MV-4-11 (cell line): ENCODE results near the gene PRTFDC1.
"Not testable (repeated sequence)": the region's sequence is repeated elsewhere in the genome, so short reads cannot be mapped to it uniquely, and the experiment has no call there.

Source experiments
- DNase-seq: peaks from one replicate; lab custom pipeline; 2025; lab: John Stamatoyannopoulos, UW

PRTFDC1 gene, protein sequence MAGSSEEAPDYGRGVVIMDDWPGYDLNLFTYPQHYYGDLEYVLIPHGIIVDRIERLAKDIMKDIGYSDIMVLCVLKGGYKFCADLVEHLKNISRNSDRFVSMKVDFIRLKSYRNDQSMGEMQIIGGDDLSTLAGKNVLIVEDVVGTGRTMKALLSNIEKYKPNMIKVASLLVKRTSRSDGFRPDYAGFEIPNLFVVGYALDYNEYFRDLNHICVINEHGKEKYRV

DNA sequence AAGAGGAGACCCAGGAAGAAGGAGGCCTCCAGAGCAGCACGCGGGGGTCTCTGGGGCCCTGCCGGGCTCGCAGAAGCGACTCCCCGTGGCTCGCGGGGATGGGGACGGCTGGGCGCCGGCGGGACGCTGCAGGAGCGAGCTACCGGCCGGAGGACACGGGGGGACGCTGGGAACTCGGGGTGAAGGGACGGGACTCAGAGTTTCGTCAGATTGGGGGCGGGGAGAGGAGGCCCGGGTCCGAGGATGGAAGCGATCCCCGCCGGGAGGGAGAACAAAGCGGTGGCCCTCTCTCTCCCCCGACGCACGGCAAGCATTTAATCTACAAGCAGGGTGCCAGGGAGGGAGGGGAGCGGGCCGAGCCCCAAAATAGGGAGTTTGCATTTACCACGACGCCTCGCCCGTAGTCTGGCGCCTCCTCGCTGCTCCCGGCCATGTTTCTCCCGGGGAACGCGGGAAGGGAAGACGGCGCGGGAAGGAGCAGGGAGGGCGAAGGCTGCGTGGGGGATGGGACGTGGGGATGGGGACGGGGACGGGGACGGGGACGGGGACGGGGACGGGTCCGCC, at the start of gene PRTFDC1:
Gene PRTFDC1 (minus strand): TSS at position 464 of the 564 bp plus-strand sequence. CDS start 31 bp downstream, at position 433.
- DNase-seq = no peak

DNA sequence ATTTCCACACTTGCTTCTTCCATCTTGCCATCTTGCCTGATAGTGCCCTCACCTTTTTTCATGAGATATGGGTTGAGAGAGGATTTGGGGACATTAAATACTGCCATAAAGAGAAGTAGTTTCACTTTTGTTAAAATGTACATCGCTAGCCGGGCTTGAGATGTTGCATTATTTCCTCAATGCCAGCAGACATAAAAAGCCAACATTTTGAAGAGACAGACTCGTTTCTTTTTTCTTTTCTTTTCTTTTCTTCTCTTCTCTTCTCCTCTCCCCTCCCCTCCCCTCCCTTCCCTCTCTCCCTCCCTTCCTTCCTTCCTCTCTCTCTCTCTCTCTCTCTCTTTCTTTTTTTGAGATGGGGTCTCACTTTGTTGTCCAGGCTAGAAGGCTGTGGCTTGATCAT, 45.6 kb upstream of the PRTFDC1 start:
- no peak for DNase-seq

DNA sequence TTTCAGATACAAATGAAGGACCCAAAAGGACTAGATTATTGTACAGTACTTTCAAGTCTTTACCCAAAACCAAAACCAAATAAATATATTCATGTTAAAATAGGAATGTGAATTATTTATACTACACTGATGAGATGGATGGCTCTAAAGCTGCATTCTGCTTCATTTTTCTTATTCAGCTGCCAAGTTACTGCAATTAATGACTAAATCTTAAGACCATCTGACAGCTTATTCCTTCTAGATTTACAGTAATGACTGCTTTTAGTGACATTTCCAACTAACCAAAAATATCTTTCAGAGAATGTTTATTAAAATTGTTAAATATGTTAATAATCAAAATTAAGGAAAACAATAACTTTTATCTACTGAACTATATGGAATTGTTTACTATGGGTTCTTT, 42.7 kb upstream of the PRTFDC1 start:
- no peak for DNase-seq

DNA sequence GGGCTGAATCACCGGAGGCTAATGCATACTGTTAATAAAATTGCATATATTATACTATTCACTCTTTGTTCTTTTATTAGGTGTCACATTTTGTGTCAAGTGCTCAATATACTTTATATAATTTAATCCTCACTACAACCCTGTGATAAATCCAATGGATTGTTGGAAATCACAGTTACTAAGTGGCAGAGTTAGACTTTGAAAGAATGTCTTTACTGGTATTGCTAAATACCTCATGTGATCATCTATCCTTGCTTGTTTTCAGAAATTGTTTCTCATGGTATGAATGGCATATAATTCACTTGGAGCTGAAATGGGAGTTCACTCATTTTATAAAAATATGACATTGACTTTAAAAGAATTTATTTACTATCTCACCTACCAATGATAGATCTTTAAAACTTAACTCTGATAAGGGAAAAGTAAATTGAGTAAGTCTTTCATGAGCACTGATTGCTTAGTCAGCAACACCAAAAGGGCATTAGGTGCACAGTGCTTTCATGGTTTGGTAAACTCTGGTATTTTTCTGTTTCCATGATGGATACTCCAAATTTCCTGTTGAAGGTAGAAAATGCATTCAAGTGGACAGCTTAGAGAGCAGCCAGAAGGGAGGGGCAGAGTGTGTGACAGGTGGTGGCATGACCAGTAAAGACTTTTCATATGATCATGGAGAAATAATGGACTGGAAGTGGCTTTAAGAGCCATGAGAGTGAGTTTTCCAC, 41.0 kb upstream of the PRTFDC1 start:
- DNase-seq = no peak

DNA sequence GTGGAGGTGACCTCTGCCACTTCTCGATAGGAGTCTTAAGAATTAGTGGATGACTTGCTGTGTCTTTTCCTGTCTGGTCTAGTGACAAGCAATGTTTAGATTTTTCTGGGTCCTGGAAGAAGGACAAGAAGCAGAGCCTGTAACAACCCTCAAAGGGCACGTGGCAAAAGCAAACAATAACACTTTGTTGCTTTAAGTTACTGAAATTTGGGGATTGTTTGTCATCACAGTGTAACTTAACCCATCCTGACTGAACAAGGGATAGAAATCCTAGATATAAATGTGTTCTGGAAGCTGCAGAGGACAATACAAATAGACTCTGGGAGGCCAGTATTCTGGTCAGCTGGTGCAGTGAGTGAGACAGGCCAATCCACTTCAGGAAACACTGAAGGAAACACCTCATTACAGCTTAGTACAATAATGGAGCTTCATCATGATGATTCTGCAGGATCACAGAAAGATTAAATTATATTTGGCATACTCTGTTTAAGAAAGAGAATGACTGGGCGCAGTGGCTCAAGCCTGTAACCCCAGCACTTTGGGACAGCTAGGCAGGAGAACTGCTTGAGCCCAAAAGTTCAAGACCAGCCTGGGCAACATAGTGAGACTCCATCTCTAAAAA, 40.2 kb upstream of the PRTFDC1 start:
- no peak for DNase-seq

DNA sequence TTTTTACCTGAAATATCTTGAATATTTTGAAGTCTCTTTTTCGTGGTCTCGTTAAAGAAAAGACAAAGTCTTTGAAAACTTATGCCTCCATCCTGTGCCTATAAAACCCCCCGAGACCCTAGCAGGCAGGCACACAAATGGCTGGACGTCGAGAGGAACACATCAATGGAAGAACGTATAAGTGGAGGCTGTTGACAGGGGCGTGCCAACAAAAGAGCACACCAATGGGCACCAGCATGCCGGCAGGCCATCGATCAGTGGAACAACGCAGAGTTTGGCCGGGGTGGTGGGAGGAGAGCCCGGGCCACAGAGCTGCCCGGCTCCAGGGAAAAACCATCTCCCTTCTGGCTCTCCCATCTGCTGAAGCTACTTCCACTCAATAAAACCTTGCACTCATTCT, 38.9 kb upstream of the PRTFDC1 start:
- no peak for DNase-seq

DNA sequence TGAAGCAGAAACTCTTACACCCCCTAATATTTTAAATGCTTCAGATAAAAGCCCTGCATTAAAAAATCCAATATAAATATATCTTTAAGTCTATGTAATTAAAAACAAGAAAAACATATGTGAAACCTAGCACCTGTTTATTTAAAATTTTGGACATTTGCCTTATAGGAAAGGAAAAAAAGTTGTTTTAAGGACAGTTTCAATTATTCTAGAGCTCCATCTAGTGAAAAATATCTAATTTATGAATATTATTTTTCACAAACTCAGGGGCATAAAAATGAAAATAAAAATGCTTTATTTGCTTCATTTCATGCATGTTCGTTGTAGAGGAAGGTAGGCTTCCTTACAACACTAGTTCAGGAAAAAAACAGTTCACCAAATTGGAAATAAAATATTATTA, 37.5 kb upstream of the PRTFDC1 start:
- no peak for DNase-seq

DNA sequence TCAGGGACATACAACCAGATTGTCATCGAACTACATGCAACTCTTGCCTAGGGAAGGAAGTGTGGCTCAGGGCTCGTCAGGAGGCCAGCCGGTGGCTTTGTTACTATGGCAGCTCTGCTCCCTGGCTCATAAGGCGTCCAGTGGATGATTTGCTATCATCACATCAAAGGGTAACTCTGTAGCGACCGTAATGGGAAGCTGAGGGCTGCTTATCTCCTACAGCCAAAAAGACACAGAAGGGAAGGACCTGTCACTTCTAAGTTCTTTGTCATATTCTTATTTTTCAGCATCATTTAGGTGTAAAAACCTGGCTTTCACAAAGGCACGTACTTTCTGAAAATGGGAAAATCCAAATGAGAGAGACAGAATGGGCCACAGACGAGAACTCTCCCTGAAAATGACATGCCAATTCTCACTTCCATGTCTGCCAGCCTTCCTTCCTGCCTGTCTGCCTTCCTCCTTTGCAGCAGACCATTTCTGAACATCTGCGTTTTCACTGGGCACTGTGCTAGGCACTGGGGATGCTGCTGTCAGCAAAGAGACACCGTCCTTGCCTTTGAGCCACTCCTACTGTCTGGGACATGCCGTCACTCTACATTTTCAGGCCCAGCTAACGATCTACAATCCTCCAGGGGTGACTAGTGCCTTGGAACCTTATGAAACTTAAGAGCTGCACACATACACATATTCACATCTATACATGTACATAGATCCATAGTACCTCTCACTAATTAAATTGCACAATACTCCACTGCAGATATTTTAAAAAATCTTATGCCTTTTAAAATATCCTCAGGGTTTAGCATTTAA, 36.6 kb upstream of the PRTFDC1 start:
- no peak for DNase-seq

DNA sequence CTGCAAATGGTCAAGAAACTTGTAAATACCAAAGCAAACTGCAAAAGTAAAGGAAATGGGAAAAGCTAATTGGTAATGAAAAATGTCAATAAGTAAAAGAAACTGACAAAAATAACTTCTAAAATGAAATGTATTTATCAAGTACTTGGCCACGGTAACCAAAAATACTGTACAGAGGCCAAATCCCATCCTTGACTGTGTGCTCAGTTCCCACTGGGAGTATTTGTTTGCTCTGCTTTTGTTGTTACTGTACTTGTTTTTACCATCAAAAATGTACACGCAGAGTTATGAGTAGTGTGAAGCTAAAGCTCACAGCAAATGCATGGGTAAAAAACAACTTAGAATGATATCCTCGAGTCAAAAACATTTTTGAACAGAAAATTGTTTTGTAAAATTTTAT, 32.5 kb upstream of the PRTFDC1 start:
- no peak for DNase-seq

DNA sequence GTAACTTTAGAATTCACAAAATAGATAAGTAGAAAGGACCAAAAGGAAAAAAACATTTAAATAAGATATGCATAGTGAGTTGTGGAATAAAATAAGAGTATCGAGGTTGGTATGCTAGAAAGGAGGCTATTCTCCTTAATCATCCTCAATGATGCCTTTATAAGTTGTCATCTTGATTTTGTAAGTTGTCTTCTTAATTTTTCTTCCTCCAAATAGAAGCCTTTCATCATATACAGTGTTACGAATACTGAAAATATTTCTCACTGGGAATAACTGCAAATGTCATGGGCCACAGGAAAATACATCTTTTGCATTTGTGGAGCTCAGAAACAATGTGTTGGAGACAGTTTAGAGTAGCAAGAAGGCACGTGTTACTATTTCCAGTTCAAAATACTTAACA, 31.5 kb upstream of the PRTFDC1 start:
- no peak for DNase-seq

DNA sequence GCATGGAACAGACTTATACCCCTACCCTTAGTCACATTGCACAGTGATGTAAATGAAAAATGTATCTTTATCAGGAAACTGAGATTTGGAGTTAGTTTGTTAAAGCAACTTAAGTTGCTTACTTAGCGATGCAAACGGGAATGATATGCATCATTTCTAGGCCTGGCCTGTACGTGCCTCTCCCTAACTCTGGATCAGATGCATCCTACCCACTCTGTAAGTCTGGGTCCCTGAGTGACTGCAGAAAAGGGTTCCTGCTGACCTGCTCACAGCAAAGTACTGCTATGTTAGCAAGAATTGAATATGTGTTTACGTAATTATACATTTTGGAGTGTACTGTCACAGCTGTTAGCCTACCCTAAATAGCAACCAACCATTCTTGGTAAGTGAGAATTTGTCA, 30.7 kb upstream of the PRTFDC1 start:
- DNase-seq = no peak

DNA sequence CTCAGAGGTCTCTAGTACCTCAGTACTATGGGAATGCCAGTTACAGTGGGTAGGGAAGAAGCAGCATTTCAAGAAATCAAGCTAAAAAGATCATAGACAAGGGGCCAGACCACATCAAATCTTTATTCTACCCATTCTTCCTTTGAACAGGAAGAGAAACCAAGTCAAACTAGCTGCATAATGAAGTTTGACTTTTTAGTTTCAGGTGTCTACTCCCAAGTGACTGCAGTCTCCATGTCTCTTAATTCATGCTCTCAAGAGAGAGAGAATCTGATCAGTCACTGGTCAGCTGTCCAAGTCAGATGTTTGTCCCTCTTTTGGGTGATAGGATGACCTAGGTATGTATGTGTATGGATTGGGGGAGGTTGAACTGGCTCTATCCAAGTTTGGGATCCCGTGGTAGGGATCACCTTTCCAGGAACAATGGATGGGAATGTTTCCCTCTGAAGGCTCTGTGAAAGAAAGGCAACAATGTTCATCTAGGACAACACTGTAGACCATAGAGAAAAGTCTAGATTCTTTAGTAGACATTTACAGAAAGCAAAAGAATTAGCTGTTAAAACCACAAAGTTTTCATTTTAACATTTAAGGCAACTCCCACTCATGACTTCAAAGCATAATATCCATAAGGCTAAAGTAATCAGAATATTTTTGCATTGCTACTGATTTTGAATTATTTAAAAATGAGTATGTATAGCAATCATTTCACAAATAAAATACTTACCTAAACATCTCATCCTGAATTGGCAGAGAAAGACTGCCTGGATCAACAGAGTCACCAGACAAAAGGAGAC, 30.1 kb upstream of the PRTFDC1 start:
- no peak for DNase-seq

DNA sequence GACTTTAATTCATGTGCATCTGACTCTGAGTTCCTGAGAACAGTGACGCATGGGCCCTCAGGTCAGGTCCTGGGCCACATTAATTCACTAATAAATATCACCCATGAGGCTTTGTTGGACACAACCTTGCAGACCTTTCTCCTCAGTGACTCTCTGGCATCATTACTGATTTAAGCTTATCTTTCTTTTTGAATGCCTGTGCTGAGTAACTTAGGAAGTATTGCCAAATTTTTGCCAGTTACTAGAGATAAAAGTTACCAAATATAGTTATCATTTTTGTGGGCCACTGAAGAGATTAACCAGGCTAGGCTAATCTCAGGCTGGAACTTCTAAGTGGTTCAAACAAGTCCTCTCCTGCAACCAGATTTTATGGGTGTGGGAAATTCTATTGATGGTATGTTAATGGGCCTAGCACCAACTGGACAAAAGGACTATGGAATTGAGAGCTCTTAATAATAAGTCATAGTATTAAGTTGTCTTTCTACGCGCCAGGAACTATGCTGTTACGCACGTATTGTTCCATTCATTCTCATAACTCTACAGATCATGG, 28.8 kb upstream of the PRTFDC1 start:
- DNase-seq = no peak

DNA sequence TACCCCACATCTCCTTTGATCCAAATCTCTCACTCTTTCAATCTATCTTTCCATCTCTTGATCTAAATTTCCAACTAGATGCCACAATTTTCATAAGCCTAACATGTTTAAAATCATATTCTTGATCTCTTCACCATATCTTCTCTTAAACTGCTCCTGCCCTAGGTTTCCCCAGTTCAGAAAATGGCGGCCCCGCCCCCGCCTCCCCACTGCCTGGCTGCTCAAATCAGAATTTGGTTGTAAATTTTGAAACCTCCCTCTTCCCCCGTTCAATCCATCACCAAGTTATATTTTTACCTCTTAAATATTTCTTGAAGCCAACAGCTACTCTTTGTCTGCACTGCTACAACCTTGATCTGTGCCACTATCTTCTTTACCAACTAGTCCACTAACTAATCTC, 27.3 kb upstream of the PRTFDC1 start:
- no peak for DNase-seq

DNA sequence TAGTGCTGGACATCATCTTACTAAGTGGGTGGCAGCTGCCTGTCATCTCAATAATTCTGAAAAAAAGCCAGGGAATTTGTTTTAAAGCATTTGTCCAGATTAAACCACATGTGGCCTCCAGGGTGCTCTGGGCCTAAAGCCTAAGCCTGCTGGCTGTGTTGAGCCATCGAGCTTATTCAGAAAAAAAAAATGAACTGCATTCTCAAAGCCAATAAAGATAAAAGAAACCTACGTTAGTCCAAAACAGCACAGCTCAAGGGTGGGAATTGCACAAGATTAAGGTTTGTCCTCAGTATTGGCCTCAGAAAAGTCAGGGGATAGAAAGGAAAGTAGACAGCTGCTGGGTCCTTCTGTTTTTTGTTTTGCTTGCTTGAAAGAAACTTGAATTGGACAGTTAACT, 22.6 kb upstream of the PRTFDC1 start:
- no peak for DNase-seq

DNA sequence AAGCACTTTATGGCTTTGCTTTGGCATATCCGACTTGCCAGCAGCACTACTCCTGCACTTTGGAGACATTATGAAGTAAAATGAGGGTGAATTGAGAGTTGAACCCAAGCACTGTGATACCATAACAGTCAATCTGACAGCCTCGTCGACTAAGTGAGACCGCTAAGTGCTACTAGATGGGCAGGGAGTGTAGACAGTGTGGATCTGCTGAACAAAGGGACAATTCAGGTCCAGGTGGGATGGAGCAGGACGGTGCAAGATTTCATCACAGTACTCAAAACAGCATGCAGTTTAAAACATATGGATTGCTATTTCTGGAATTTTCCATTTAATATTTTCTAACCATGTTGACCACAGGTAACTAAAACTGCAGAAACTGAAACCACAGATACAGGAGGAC, 20.8 kb upstream of the PRTFDC1 start:
- DNase-seq = no peak

DNA sequence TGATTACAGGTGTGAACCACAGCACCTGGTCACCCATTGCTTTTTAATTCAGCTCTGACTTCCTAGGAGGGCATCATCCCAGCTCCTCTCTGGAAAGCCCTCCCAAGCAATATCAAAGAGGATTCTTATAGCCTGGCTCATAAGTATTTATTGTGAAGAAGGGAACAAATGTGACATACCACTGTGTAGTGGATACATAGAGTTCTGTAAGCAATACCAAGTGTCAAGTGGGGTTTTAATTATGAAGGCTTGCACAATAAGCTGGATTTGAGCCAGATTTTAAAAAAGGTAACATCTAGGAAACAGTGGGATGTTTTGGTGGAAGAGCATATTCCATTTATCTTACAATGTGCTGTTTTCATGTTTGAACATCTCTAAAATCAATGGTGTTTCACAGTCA, 19.0 kb upstream of the PRTFDC1 start:
- no peak for DNase-seq

DNA sequence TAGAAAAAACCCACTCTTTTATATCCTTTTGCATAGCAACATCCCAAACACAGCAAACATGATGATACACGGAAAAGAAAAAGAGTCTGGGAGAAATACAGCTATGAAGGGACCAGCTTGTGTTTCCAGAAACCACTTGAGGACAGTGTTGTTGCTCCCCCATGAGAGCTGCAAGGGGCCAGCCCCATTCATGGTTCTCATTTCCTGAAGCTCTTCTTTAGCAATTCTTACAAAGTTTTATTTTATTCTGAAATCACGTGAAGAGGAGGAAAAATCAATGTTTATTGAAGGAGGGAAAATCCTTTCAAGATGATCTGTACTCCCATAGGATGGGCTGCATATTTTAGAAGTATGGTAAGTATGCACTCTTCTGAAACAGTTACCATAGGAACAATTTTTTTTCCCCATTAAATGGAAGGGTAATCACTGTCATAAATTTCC, 17.5 kb upstream of the PRTFDC1 start:
- no peak for DNase-seq

DNA sequence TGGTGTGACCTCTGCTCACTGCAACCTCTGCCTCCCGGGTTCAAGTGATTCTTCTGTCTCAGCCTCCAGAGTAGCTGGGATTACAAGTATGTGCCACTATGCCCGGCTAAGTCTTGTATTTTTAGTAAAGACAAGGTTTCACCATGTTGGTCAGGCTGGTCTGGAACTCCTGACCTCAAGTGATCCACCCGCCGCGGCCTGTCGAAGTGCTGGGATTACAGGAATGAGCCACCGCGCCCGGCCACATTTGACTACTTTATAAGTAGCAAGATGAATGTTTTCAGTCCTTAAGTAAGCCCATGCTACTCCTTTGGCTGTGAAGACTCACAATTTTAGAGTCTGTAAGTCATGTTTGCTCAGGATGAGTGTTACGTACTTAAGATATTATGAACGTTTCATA, 16.5 kb upstream of the PRTFDC1 start:
- not testable (repeated sequence) for DNase-seq

DNA sequence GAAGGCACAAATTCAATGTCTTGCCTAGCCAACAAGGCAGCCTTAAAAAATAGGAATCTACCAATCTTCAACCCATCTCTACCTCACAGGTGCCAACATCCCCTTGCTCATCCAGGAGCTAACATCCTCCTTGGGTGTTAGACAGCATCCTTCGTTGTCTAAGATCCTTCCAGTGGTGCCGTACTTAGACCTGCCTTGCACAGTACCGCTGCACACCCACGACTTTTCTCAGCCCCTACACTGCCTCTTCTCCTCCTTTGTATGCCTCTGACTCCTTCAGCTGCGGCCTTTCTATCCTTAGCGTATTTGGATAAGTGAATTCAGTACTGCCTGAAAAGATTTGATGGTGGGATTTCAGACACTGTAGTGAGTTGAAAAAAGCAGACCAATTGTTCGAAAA, 15.9 kb upstream of the PRTFDC1 start:
- DNase-seq = no peak

DNA sequence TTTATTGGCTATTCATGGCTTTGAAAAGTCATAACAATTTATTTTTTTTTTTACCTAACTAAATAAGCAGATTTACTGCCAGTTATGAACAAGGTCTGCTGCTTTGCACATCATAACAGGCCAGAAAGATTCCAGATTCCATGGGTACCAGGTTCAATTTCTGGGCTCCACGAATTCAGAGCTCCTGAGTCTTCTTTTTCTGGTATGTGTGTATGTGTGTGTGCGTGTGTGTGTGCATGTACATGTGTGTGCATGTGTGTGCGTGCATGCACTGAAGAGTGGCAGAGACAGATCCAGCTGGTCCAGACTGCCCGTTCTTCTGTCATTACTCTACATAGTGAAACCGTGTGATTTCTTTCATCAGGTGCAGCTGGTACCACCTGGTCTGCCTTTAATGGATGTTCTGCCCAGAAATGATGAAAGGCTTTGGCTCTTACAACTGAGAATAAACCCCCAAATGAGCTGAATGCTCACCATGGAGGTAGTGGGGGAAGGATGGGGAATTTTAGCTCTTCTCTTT, 14.6 kb upstream of the PRTFDC1 start:
- DNase-seq = no peak
